ENCODE data around the gene NME5.
A peak's percentile ranks its signal among the peaks of the same experiment; 100 is the strongest.
"Not testable (repeated sequence)": the region's sequence is repeated elsewhere in the genome, so short reads cannot be mapped to it uniquely, and the experiment has no call there.

The NME5 gene

GRCh38 chr5:138138949-138139780 is at the start of gene NME5:
Gene NME5 (minus strand): TSS chr5:138139428. CDS start chr5:138138780, 648 bp downstream.
- no peak for DNase-seq (ENCODE audit: low spot score)

GRCh38 chr5:138188626-138189025 is 49.4 kb upstream of the NME5 start:
- no peak for DNase-seq (ENCODE audit: low spot score)

- DNase-seq (ENCODE audit: low spot score), result no peak
Measured at GRCh38 chr5:138186002-138186447, 46.8 kb upstream of the NME5 start.

- no peak for DNase-seq (ENCODE audit: low spot score)
Measured at GRCh38 chr5:138182808-138183207, 43.6 kb upstream of the NME5 start.

GRCh38 chr5:138180841-138181240 is 41.6 kb upstream of the NME5 start:
- no peak for DNase-seq (ENCODE audit: low spot score)

- DNase-seq (ENCODE audit: low spot score), result peak; percentile 12
Measured at GRCh38 chr5:138180183-138180782, 41.1 kb upstream of the NME5 start.

GRCh38 chr5:138179277-138179857 is 40.1 kb upstream of the NME5 start:
- no peak for DNase-seq (ENCODE audit: low spot score)

- DNase-seq (ENCODE audit: low spot score), result peak; percentile 52
Measured at GRCh38 chr5:138178516-138179276, 39.5 kb upstream of the NME5 start, which contains the start of the genes BRD8 and KIF20A. Gene BRD8 (minus strand): TSS chr5:138178630. CDS start chr5:138178614, 16 bp downstream. Gene KIF20A (plus strand): TSS chr5:138179112. CDS start chr5:138179681, 569 bp downstream.

GRCh38 chr5:138177941-138178515 is 38.8 kb upstream of the NME5 start:
- DNase-seq (ENCODE audit: low spot score), result peak; percentile 22

GRCh38 chr5:138170299-138170698 is 31.1 kb upstream of the NME5 start:
- DNase-seq (ENCODE audit: low spot score), result no peak

GRCh38 chr5:138169124-138169523 is 29.9 kb upstream of the NME5 start:
- no peak for DNase-seq (ENCODE audit: low spot score)

GRCh38 chr5:138163721-138164120 is 24.5 kb upstream of the NME5 start:
- DNase-seq (ENCODE audit: low spot score), result no peak

GRCh38 chr5:138160706-138161105 is 21.5 kb upstream of the NME5 start:
- no peak for DNase-seq (ENCODE audit: low spot score)

GRCh38 chr5:138159666-138160065 is 20.4 kb upstream of the NME5 start:
- no peak for DNase-seq (ENCODE audit: low spot score)

- no peak for DNase-seq (ENCODE audit: low spot score)
Measured at GRCh38 chr5:138157626-138158025, 18.4 kb upstream of the NME5 start.

GRCh38 chr5:138155977-138156376 is 16.7 kb upstream of the NME5 start:
- not testable (repeated sequence) for DNase-seq (ENCODE audit: low spot score)

GRCh38 chr5:138149530-138149929 is 10.3 kb upstream of the NME5 start:
- DNase-seq (ENCODE audit: low spot score), result no peak

- DNase-seq (ENCODE audit: low spot score), result no peak
Measured at GRCh38 chr5:138148811-138149210, 9.6 kb upstream of the NME5 start.

GRCh38 chr5:138143578-138143977 is 4.3 kb upstream of the NME5 start:
- DNase-seq (ENCODE audit: low spot score), result not testable (repeated sequence)

GRCh38 chr5:138141734-138142133 is 2.5 kb upstream of the NME5 start:
- no peak for DNase-seq (ENCODE audit: low spot score)

- DNase-seq (ENCODE audit: low spot score), result no peak
Measured at GRCh38 chr5:138140268-138140667, 1.0 kb upstream of the NME5 start.

- DNase-seq (ENCODE audit: low spot score), result no peak
Measured at GRCh38 chr5:138139781-138140090, 508 bp upstream of the NME5 start.
